Gastrocnemius medialis (tissue), 4 donors: ENCODE measurements around the gene PRCC. TPM values are rescaled to one million over a fixed set of nuclear protein-coding genes. Genes with fewer than 3 reads are reported as not detected.

Experiments used
- ATAC-seq, 2 donors: fragments of 150-250 bp; one replicate each; pipeline ENCODE4 v1.9.1; 2016
- DNase-seq, 2 donors: peaks; one replicate each; pipeline ENCODE4 v3.0.0-alpha.2; 2019
- H3K27ac ChIP-seq, 4 donors: fragments of 200-600 bp; sonication (generic); 1 replicate in 1 of 4; 2 replicates in 3 of 4; pipeline ENCODE4 v1.5.1; 2016 to 2018; ENCODE audit warnings: mild to moderate bottlenecking in 2 of 4, moderate library complexity in 1 of 4
- H3K27me3 ChIP-seq, 3 donors: fragments of 200-600 bp; sonication (generic) in 2 of 3; 1 replicate in 1 of 3; 2 replicates in 2 of 3; pipeline versions ENCODE4 v1.5.1 to v1.6.0; 2016 to 2019; ENCODE audit warnings: mild to moderate bottlenecking in 1 of 3, moderate library complexity in 1 of 3
- H3K36me3 ChIP-seq, 2 donors: fragments of 200-600 bp; sonication (generic) in 1 of 2; one replicate each; pipeline ENCODE4 v1.5.1; 2017 to 2018
- H3K4me1 ChIP-seq, 2 donors: fragments of 200-600 bp; sonication (generic) in 1 of 2; one replicate each; pipeline ENCODE4 v1.5.1; 2016 to 2017; ENCODE audit warnings: mild to moderate bottlenecking in 2 of 2
- H3K4me3 ChIP-seq, 4 donors: fragments of 200-600 bp; sonication (generic) in 3 of 4; 1 replicate in 1 of 4; 2 replicates in 3 of 4; pipeline ENCODE4 v1.5.1; 2016 to 2019; ENCODE audit warnings: mild to moderate bottlenecking in 2 of 4
- H3K9me3 ChIP-seq, 3 donors: fragments of 200-600 bp; sonication (generic) in 2 of 3; 1 replicate in 1 of 3; 2 replicates in 2 of 3; pipeline ENCODE4 v1.5.1; 2016 to 2019
- POLR2A ChIP-seq, 2 donors: fragments of 450-650 bp; IDR thresholded peaks; one replicate each; pipeline ENCODE4 v1.6.1; 2017; ENCODE audit warnings: antibody characterized with exemption in 2 of 2, mild to moderate bottlenecking in 2 of 2, moderate library complexity in 2 of 2
- in situ Hi-C, 4 donors: fragments of 200-750 bp; cut with MboI; loops; one replicate each; pipeline versions ENCODE4 v1.15.0 to v1.8.0; 2017; ENCODE audit warnings: low sequenced_read_pairs in 4 of 4
- intact Hi-C: fragments of 100-400 bp; cut with DNase I; formaldehyde crosslinking; loops from one replicate; pipeline ENCODE4 v1.15.1; 2023; ENCODE audit warnings: low total_unique reads
- total RNA-seq, 4 donors: library from RNA; depleted of rRNA; stranded (reverse); fragments of >200 nt; gene quantifications; one replicate each; pipeline versions ENCODE4 v1.1.0 to v1.2.3, GENCODE V29; 2016
- TF ChIP-seq, protein P1 (sequence below), 5 experiments: fragments of 450-650 bp in 3 of 5; fragments of 200-600 bp in 2 of 5; sonication (generic) in 2 of 5; IDR thresholded peaks in 4 of 5; conservative IDR thresholded peaks in 1 of 5; 1 replicate in 4 of 5; 2 replicates in 1 of 5; pipeline ENCODE4 v1.5.1; 2016 to 2019; ENCODE audit warnings: antibody characterized with exemption in 5 of 5, mild to moderate bottlenecking in 3 of 5, moderate library complexity in 3 of 5

PRCC gene
- total RNA-seq, 4 donors from 2014 or later = 42.8 to 62.3 (median 46.5) TPM

- no peaks in the 10 kb centered on the region for H3K4me1 ChIP-seq
- in situ Hi-C loops = no loop called here
- H3K4me3 ChIP-seq = no peak overlapping the region
- intact Hi-C loops = no loop called here
- H3K27ac ChIP-seq = no peak overlapping the region
- TF ChIP-seq POLR2A (IDR thresholded peaks at IDR 0.05) = no peak
- TF ChIP-seq, protein P1, sequence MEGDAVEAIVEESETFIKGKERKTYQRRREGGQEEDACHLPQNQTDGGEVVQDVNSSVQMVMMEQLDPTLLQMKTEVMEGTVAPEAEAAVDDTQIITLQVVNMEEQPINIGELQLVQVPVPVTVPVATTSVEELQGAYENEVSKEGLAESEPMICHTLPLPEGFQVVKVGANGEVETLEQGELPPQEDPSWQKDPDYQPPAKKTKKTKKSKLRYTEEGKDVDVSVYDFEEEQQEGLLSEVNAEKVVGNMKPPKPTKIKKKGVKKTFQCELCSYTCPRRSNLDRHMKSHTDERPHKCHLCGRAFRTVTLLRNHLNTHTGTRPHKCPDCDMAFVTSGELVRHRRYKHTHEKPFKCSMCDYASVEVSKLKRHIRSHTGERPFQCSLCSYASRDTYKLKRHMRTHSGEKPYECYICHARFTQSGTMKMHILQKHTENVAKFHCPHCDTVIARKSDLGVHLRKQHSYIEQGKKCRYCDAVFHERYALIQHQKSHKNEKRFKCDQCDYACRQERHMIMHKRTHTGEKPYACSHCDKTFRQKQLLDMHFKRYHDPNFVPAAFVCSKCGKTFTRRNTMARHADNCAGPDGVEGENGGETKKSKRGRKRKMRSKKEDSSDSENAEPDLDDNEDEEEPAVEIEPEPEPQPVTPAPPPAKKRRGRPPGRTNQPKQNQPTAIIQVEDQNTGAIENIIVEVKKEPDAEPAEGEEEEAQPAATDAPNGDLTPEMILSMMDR (IDR thresholded peaks at IDR 0.05 in 4 of 5, conservative IDR thresholded peaks at IDR 0.05 in 1 of 5) = no peak
- H3K27me3 ChIP-seq = no peaks in the 10 kb centered on the region
- no peak for ATAC-seq
- peaks cover 0 to 77% of the 10 kb centered on the region in 2 donors for H3K36me3 ChIP-seq
- no peaks in the 10 kb centered on the region for H3K9me3 ChIP-seq
- no peak for DNase-seq
These were observed 20.8 kb downstream of the PRCC start for GRCh38 chr1:156788136-156788535.

GRCh38 chr1:156789621-156790318, 22.4 kb downstream of the PRCC start:
- H3K4me3 ChIP-seq = no peak overlapping the region
- H3K4me1 ChIP-seq = no peaks in the 10 kb centered on the region
- intact Hi-C loops (no loop called here), in situ Hi-C loops (no loop called here)
- H3K27me3 ChIP-seq = no peaks in the 10 kb centered on the region
- TF ChIP-seq POLR2A (IDR thresholded peaks at IDR 0.05) = no peak
- TF ChIP-seq, protein P1 (IDR thresholded peaks at IDR 0.05 in 4 of 5, conservative IDR thresholded peaks at IDR 0.05 in 1 of 5) = no peak
- H3K36me3 ChIP-seq = peaks cover 0 to 76% of the 10 kb centered on the region in 2 donors
- no peak for DNase-seq
- no peak for ATAC-seq
- H3K27ac ChIP-seq = no peak overlapping the region
- H3K9me3 ChIP-seq = no peaks in the 10 kb centered on the region

GRCh38 chr1:156794506-156795373, 27.4 kb downstream of the PRCC start:
- in situ Hi-C loops = no loop called here
- DNase-seq (no peak), ATAC-seq (no peak)
- Histone ChIP-seq H3K4me3 (no peak overlapping the region), H3K36me3 (peaks cover 0 to 95% of the 10 kb centered on the region in 2 donors), H3K4me1 (peaks cover 0 to under 1% of the 10 kb centered on the region in 2 donors), H3K27me3 (no peaks in the 10 kb centered on the region), H3K27ac (no peak overlapping the region), H3K9me3 (no peaks in the 10 kb centered on the region)
- intact Hi-C loops = no loop called here
- TF ChIP-seq POLR2A (IDR thresholded peaks at IDR 0.05) = no peak
- TF ChIP-seq, protein P1 (IDR thresholded peaks at IDR 0.05 in 4 of 5, conservative IDR thresholded peaks at IDR 0.05 in 1 of 5) = no peak

DNA sequence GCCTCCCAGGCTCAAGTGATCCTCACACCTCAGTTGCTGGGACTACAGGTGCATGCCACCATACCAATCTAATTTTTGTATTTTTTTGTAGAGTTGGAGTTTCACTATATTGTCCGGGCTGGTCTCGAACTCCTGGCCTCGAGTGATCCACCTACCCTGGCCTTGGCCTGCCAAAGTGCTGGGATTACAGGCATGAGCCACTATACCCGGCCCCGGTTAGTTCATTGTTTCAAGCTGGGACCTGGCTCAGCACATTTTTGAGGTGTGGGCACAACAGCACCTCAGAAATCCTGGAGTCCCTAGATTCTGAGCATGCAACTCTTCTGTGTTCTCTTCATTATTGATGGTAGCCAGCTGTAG, 28.0 kb downstream of the PRCC start:
- no peak overlapping the region for H3K27ac ChIP-seq
- H3K4me1 ChIP-seq = peaks cover 0 to 7% of the 10 kb centered on the region in 2 donors
- DNase-seq (no peak), ATAC-seq (no peak)
- H3K36me3 ChIP-seq = peaks cover 0 to 98% of the 10 kb centered on the region in 2 donors
- intact Hi-C loops (no loop called here), in situ Hi-C loops (no loop called here)
- no peaks in the 10 kb centered on the region for H3K9me3 ChIP-seq
- H3K4me3 ChIP-seq = no peak overlapping the region
- no peak for TF ChIP-seq POLR2A (IDR thresholded peaks at IDR 0.05)
- TF ChIP-seq, protein P1 (IDR thresholded peaks at IDR 0.05 in 4 of 5, conservative IDR thresholded peaks at IDR 0.05 in 1 of 5) = no peak
- H3K27me3 ChIP-seq = no peaks in the 10 kb centered on the region
